GM12801 (cell line): ENCODE data around the gene TRIM4.

Experiments used
- TF ChIP-seq, protein P1 (sequence below): IDR thresholded peaks from one replicate; pipeline ENCODE4 v1.5.1; 2011; ENCODE audit warnings: control low read depth; ENCODE audit not compliant: insufficient read length; ENCODE audit errors: extremely low read depth

TRIM4 gene, protein sequence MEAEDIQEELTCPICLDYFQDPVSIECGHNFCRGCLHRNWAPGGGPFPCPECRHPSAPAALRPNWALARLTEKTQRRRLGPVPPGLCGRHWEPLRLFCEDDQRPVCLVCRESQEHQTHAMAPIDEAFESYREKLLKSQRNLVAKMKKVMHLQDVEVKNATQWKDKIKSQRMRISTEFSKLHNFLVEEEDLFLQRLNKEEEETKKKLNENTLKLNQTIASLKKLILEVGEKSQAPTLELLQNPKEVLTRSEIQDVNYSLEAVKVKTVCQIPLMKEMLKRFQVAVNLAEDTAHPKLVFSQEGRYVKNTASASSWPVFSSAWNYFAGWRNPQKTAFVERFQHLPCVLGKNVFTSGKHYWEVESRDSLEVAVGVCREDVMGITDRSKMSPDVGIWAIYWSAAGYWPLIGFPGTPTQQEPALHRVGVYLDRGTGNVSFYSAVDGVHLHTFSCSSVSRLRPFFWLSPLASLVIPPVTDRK

DNA sequence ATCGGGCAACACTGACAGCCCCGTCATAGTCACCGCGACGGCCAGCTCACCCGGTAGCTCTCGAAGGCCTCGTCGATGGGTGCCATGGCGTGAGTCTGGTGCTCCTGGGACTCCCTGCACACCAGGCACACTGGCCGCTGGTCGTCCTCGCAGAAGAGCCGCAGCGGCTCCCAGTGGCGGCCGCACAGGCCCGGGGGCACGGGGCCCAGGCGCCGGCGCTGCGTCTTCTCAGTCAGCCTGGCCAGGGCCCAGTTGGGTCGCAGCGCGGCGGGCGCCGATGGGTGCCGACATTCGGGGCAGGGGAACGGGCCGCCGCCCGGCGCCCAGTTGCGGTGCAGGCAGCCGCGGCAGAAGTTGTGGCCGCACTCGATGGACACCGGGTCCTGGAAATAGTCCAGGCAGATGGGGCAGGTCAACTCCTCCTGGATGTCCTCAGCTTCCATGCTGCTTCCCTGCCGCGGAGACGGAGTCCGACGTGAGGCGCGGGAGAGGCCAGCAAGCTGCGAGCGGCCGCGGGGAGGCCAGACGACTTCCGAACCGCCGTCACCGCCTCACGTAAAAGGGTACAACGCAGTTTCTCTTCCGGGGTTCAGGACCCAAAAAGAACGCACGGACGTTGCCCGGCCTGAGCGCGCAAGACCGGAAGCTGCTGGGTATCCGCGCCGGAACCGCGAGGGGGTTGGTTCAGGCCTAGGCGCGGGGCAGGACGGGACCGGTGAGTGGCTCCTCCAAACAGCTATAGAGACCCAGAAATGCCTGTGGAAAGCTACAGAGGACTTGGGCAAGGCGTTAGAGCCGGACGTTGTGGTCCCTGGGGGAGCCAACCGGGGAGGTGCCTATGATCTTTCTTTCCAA is at the start of gene TRIM4:
Gene TRIM4, minus strand, starts transcription at position 572 of the 855 bp plus-strand sequence. Its CDS starts 129 bp downstream, at position 443.
- TF ChIP-seq, protein P1, sequence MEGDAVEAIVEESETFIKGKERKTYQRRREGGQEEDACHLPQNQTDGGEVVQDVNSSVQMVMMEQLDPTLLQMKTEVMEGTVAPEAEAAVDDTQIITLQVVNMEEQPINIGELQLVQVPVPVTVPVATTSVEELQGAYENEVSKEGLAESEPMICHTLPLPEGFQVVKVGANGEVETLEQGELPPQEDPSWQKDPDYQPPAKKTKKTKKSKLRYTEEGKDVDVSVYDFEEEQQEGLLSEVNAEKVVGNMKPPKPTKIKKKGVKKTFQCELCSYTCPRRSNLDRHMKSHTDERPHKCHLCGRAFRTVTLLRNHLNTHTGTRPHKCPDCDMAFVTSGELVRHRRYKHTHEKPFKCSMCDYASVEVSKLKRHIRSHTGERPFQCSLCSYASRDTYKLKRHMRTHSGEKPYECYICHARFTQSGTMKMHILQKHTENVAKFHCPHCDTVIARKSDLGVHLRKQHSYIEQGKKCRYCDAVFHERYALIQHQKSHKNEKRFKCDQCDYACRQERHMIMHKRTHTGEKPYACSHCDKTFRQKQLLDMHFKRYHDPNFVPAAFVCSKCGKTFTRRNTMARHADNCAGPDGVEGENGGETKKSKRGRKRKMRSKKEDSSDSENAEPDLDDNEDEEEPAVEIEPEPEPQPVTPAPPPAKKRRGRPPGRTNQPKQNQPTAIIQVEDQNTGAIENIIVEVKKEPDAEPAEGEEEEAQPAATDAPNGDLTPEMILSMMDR, result no peak

DNA sequence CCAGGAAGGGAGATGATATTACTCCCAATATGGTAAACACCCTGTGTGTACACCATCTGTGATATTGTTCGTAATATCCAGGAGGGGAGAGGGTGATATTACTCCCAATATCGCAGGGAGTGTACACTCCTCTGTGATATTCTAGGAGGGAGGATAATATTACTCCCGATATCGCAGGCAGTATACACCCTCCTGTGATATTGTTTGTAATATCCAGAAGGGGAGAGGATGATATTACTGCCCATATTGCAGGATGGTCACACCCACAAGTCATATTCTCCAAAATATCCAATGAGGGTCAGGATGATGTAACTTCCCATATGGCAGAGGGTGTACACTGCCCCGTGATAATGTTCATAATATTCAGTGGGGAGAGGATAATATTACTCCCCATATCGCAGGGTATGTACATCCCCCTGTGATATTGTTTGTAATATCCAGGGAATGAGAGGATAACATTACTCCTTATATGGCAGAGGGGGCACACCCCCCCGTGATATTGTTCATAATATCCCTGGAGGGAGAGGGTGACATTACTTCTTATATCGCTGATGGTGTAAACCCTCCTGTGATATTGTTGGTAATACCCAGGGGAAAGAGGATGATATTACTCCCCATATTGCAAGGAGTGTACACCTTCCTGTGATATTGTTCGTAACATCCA is 39.4 kb upstream of the TRIM4 start:
- TF ChIP-seq, protein P1, result no peak

DNA sequence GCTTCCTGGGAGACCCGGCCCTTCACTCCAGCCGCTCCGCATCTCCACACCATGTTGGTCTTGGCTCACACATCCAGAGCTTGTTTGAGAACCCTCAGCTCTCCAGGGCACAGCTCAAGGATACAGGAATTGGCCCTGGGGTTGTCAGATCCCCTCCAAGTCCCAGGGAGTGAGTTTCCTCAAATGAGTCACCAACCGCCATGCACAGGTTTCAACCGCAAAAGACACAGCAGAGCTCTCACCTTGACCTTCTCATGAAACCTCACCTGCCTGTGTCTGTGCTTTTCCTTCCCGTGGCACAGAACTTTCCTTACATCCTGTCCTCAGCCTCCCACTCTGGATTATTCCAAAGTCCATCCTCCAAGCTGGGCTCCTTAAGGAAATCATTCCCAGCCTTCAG is 35.9 kb upstream of the TRIM4 start:
- TF ChIP-seq, protein P1, result no peak

DNA sequence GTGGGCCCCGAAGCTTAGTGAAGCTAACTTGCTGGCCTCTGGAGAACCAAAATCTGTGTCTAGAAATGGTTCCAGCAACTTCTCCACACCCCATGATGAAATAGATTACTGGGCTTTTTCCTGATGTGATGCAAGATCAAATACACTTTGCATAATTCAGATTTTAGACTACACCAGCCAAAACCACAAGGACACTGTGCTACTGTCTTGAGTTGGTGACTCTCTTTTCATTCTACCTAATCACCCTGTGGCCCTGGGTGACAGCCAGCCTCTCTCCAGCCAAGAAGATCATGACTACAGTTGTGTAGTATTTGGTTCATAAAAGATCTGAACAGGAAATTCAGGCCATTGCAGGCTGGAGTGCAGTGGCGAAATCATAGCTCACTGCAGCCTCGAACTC is 34.3 kb upstream of the TRIM4 start:
- TF ChIP-seq, protein P1, result no peak

DNA sequence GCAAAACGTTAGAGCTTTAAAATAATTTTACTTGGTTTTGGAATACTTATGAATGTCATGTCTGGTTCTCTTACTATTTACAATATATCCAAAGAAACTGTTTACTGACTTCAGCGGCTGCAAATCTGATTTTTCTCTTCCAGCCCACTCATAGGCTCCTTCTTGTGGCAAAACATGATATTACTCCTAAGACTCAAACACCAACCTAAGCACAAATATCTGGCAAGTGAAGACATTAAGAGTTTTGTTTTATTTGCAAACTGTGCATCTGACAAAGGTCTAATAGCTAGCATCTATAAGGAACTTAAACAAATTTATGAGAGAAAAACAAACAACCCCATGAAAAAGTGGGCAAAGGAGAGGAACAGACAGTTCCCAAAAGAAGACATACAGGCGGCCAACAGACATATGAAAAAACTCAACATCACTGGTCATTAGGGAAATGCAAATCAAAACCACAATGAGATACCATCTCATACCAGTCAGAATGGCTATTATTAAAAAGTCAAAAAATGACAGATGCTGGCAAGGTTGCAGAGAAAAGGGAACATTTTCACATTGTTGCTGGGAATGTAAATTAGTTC is 30.4 kb upstream of the TRIM4 start:
- TF ChIP-seq, protein P1, result no peak

DNA sequence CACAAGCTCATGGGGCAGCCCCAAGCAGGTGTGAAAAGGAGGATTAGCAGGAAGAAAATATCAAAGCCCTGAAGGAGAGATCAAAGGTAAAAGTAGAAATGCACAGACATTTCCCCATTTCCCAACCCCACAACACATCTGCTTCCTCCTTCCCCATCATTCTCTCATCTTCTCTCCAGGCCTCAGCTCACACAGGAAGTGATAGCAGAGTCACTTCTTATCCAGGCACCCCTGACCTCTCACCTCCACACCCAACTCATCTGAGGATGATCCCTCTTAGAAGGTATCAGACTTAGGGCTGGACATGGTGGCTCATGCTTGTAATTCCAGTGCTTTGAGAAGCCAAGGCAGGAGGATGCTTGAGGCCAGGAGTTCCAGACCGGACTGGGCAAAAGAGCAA is 28.3 kb upstream of the TRIM4 start:
- TF ChIP-seq, protein P1, result no peak
